Nephron (organoid): ENCODE measurements around the gene PRTN3.
"Not testable (repeated sequence)": the region's sequence is repeated elsewhere in the genome, so short reads cannot be mapped to it uniquely, and the experiment has no call there.

Experiments used
- H3K27ac Mint-ChIP-seq, 3 experiments: 2 replicates each; pipeline ENCODE4 v1.8.0; 2020; ENCODE audit warnings: mixed read lengths in 3 of 3, mild to moderate bottlenecking in 2 of 3, moderate library complexity in 1 of 3
- H3K27me3 Mint-ChIP-seq: 2 replicates; pipeline ENCODE4 v1.8.0; 2021; ENCODE audit warnings: low read depth, mild to moderate bottlenecking, moderate library complexity, mixed read lengths
- H3K36me3 Mint-ChIP-seq: 2 replicates; pipeline ENCODE4 v1.8.0; 2020; ENCODE audit warnings: low read depth, mixed read lengths
- H3K4me1 Mint-ChIP-seq: 2 replicates; pipeline ENCODE4 v1.8.0; 2020; ENCODE audit warnings: mixed read lengths
- H3K4me3 Mint-ChIP-seq, 3 experiments: 2 replicates each; pipeline ENCODE4 v1.8.0; 2020; ENCODE audit warnings: mild to moderate bottlenecking in 3 of 3, mixed read lengths in 3 of 3, moderate library complexity in 2 of 3
- H3K9me3 Mint-ChIP-seq: 2 replicates; pipeline ENCODE4 v1.8.0; 2020; ENCODE audit warnings: mixed read lengths
- CTCF ChIP-seq, 3 experiments: fragments of 200-600 bp; sonication (generic); IDR thresholded peaks; one replicate each; pipeline ENCODE4 v1.5.0; 2021; ENCODE audit warnings: antibody characterized with exemption in 3 of 3; ENCODE audit not compliant: unreplicated experiment in 3 of 3

Gene PRTN3

DNA sequence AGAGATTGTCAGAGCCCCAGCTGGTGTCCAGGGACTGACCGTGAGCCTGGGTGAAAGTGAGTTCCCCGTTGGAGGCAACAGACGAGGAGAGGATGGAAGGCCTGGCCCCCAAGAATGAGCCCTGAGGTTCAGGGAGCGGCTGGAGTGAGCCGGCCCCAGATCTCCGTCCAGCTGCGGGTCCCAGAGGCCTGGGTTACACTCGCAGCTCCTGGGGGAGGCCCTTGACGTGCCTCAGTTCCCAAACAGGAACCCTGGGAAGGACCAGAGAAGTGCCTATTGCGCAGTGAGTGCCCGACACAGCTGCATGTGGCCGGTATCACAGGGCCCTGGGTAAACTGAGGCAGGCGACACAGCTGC, 10.2 kb downstream of the PRTN3 start:
- Mint-ChIP-seq H3K4me1 (no peaks in the 10 kb centered on the region), H3K27me3 (peaks cover 17% of the 10 kb centered on the region), H3K36me3 (no peaks in the 10 kb centered on the region), H3K9me3 (no peaks in the 10 kb centered on the region), H3K27ac (no peak overlapping the region), H3K4me3 (no peak overlapping the region)
- no peak for TF ChIP-seq CTCF (IDR thresholded peaks at IDR 0.05; ENCODE audit: unreplicated experiment in 3 of 3)

- H3K4me3 Mint-ChIP-seq, result no peak within 1 kb of the TSS
- TF ChIP-seq CTCF (IDR thresholded peaks at IDR 0.05; ENCODE audit: unreplicated experiment in 3 of 3), result no peak
- no peaks in the 10 kb centered on the region for H3K36me3 Mint-ChIP-seq
- no peaks in the 10 kb centered on the region for H3K4me1 Mint-ChIP-seq
- no peaks in the 10 kb centered on the region for H3K9me3 Mint-ChIP-seq
- peaks cover 10% of the 10 kb centered on the region for H3K27me3 Mint-ChIP-seq
- H3K27ac Mint-ChIP-seq, result no peak within 1 kb of the TSS
Observed at GRCh38 chr19:852136-853013, 11.6 kb downstream of the PRTN3 start, which contains the start of gene ELANE. Gene ELANE (plus strand): TSS chr19:852303. CDS start chr19:852329, 26 bp downstream.

DNA sequence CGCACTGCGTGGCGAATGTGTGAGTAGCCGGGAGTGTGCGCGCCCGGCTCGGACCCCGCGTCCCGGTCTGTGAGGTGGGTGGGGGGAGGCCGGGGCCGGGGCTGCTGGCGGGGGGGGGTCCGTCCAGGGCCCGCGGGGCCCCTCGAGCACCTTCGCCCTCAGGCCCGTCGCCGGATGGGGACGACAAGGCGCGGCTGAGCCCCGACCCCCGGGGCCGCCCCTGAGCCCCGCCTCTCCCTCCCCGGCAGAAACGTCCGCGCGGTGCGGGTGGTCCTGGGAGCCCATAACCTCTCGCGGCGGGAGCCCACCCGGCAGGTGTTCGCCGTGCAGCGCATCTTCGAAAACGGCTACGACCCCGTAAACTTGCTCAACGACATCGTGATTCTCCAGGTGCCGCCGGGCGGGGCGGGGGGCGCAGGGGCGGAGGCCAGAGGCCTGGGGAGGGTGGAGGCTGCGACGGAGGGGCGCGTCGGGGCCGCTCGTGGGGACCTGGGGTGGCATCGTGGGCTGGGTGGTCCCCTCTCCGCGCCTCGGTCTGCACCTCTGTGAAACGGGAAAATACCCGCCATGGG, 12.3 kb downstream of the PRTN3 start:
- H3K4me3 Mint-ChIP-seq, result no peak overlapping the region
- H3K4me1 Mint-ChIP-seq, result no peaks in the 10 kb centered on the region
- H3K27me3 Mint-ChIP-seq, result peaks cover 17% of the 10 kb centered on the region
- H3K36me3 Mint-ChIP-seq, result no peaks in the 10 kb centered on the region
- no peak for TF ChIP-seq CTCF (IDR thresholded peaks at IDR 0.05; ENCODE audit: unreplicated experiment in 3 of 3)
- no peak overlapping the region for H3K27ac Mint-ChIP-seq
- H3K9me3 Mint-ChIP-seq, result no peaks in the 10 kb centered on the region

DNA sequence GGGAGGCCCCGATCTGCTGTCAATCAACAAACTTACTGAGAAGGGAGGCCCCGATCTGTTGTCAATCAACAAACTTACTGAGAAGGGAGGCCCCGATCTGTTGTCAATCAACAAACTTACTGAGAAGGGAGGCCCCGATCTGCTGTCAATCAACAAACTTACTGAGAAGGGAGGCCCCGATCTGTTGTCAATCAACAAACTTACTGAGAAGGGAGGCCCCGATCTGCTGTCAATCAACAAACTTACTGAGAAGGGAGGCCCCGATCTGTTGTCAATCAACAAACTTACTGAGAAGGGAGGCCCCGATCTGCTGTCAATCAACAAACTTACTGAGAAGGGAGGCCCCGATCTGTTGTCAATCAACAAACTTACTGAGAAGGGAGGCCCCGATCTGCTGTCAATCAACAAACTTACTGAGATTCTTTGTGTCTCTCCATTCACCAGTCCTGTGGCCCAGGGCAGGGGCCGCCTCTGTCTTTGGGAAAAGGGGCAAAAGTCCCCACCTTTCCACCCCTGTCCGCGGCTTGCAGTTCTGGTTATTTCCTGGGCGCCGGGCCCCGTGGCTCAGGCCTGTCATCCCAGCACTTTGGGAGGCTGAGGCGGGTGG, 12.9 kb downstream of the PRTN3 start:
- not testable (repeated sequence) for H3K27ac Mint-ChIP-seq, H3K4me1 Mint-ChIP-seq, H3K4me3 Mint-ChIP-seq, H3K9me3 Mint-ChIP-seq, H3K36me3 Mint-ChIP-seq
- peaks cover 18% of the 10 kb centered on the region for H3K27me3 Mint-ChIP-seq

- H3K4me1 Mint-ChIP-seq, result no peaks in the 10 kb centered on the region
- H3K36me3 Mint-ChIP-seq, result no peaks in the 10 kb centered on the region
- no peak for TF ChIP-seq CTCF (IDR thresholded peaks at IDR 0.05; ENCODE audit: unreplicated experiment in 3 of 3)
- H3K9me3 Mint-ChIP-seq, result no peaks in the 10 kb centered on the region
- H3K27me3 Mint-ChIP-seq, result peaks cover 17% of the 10 kb centered on the region
- H3K27ac Mint-ChIP-seq, result no peak overlapping the region
- H3K4me3 Mint-ChIP-seq, result no peak overlapping the region
Observed at GRCh38 chr19:854549-854948, 13.8 kb downstream of the PRTN3 start.

GRCh38 chr19:855142-855541, 14.3 kb downstream of the PRTN3 start:
- no peak for TF ChIP-seq CTCF (IDR thresholded peaks at IDR 0.05; ENCODE audit: unreplicated experiment in 3 of 3)
- no peaks in the 10 kb centered on the region for H3K4me1 Mint-ChIP-seq
- no peak overlapping the region for H3K4me3 Mint-ChIP-seq
- H3K27me3 Mint-ChIP-seq, result peaks cover 23% of the 10 kb centered on the region
- H3K36me3 Mint-ChIP-seq, result no peaks in the 10 kb centered on the region
- H3K27ac Mint-ChIP-seq, result no peak overlapping the region
- no peaks in the 10 kb centered on the region for H3K9me3 Mint-ChIP-seq
